Measurements from ENCODE around the gene PLA2G5.
"Not testable (repeated sequence)": the region's sequence is repeated elsewhere in the genome, so short reads cannot be mapped to it uniquely, and the experiment has no call there.

PLA2G5 gene

DNA sequence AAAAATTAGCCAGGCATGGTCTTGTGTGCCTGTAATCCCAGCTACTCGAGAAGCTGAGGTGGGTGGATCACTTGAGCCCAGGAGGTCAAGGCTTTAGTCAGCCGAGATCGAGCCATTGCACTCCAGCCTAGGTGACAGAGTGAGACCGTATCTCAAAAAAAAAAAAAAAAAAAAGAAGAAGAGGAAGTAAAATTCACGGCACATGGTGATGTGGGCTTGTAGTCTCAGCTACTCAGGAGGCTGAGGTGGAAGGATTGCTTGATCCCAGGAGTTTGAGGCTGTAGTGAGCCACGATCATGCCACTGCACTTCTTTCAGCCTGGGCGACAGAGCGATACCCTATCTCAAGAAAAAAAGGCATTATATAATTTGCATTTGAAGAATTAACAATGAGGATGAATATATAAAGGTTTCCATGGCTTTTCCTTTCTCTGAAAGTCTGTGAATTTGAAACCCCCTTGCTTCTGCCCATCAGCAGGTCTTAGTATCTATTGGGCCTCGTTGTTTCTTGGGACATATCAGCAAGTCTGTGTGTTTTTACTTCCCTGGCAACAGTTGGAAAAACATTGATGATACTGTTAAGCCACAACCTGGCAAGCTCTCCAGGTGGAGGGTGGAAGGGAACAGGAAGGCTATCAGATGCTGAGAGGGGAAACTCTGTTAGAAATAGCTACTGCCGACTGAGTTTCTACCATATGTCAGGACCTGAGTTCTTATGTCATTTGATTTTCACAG lies 53.9 kb downstream of the PLA2G5 start:
- DNase-seq: no peak

DNA sequence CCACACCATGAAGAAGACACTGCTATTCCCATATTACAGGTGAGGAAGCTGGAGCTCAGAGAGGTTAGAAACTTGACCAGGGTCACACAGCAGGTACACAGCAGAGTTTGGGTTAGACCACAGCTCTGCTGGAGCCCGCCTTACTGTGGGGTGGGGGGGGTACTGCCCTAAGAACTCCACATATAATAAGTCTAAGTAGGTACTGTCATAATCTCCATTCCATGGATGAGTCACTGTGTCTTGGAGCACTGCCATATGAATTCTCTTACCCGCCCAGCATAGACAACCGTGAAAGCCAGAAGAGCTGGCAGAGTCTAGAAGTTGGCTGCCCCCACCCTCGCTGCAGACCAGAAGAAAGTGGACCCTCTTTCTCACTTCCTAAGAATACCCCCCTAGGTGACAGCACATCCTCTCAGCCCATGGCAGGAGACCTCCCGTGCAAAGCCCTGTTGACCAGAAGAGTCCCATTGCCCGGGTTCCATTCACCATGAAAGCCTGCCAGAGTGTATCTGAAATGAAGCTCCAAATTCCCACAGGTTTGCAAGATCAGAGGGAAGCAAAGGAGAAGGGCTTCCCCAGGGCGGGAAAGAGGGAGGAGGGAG lies 54.6 kb downstream of the PLA2G5 start:
- no peak for DNase-seq

DNA sequence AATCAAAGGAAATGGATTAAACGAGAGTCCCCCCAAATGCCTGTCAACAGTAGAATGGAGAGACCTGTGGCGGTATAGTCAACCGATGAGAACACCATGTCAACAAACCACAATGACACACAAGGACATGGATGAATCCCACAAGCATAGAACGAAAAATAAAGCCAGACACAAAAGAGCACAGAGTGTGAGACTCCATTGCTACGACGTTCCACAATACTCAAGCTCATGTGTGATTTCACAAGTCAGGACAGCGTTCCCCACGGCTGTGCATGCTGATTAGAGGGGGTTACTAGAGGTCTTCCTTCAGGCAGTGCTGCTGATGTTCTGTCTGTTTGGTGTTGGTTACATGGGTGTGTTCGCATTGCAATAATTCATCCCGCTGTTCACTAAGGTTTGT lies 55.1 kb downstream of the PLA2G5 start:
- no peak for DNase-seq

DNA sequence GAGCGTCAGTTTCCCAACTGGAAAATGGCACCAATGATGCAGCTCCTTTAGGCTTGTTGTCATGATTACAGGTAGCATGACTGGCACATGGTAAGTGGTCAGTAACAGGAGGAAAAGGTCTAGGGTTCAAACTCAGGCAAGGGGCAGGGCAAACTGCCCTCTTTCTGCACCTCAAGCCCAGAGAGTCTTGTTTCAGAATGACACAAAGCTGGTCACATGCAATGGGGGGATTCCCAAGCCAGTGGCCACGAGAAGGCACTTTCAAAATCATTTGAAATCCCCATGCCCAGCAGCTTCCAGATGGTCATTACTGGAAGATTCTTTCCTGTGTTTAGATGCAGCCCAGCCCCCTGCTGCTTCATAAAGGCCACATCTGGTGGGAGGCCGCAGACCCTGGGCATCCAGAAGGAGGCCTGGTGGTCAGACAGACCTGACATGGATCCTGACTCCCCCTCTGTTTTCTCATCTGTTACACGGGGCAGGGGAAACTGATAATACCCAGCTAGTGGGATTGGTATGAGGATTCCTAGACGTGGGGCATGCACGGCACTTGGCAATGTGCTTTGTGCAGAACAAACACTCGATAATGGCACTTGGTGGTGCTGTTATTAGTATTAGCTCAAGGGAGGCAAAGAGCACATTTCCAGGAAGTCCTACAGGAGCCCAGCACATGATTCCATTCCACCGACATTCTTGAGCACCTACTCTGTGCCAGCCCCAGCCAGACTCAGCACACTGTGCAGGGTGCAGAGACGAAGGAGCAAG lies 56.2 kb downstream of the PLA2G5 start:
- no peak for DNase-seq

DNA sequence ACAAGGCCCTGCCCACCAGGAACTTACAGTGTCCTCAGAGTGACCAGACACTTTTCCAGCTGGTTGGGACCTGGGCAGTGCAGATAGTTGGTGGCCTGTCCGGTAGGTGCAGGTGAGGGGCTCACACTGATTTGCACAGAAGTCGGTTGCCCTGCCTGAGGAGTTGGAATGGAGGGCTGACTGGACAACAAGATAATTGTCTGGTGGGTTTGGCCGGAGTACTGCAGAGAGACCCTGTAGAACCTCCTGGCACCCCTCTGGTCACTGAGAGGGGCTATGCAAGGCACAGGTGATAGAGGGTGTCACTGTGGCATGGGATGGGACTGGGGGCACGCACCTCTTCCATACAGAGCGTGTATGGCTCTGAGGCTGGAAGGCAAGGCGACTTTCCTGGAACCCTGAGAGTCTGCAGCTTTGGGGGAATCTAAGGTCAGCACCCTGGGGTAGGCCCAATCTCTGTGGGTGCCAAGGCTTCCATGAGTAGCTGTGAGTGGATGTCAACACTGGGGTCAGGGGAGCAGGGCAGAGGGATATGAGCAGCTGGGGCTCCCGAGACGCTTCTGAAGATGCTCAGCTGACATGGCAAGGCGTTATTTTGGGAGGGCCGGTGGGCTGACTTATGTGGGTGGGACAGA lies 56.9 kb downstream of the PLA2G5 start:
- no peak for DNase-seq

DNA sequence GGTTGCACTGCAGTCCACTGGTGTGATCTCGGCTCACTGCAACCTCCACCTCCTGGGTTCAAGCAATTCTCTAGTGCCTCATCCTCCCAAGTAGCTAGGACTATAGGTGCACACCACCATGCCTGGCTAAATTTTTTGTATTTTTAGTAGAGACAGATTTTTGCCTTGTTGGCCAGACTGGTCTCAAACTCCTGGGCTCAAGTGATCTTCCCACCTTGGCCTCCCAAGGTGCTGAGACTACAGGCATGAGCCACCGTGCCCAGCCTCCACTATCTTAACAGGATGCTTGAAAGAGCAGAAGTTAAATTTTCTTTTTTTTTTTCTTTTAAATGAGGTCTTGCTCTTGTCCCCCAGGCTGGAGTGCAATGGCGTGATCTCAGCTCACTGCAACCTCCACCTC lies 60.5 kb downstream of the PLA2G5 start:
- DNase-seq: not testable (repeated sequence)

DNA sequence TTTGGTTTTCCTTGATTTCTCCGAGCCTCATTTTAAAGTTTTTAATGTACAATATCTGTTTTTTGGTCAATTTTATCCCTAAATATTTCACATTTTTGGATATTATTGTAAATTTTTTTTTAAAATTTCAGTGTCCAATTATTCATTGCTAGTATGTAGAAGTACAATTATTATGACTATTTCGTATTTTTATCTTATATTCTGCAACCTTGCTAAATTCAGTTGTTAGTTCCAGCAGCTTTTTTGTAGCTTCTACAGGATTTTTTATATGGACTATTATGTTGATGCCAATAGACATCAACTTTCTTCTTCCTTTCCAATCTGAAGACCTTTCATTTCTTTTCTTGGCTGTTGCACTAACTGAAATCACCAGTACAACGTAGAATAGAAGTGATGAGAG lies 65.0 kb downstream of the PLA2G5 start:
- no peak for DNase-seq

DNA sequence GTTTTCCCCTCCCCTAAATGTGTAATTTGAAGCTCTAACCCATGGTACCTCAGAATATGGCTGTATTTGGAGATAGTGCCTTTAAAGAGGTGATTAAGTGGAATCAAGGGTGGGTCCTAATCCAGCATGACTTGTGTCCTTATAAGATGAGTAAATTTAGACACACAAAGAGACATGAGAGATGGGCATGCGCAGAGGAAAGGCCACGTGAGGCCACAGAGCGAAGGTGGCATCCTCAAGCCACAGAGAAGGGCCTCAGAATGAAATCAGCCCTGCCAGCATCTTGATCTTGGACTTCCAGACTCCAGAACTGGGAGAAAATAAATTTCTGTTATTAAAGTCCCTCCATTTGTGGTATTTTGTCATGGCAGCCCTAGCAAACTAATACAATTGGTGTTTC lies 66.3 kb downstream of the PLA2G5 start:
- no peak for DNase-seq

DNA sequence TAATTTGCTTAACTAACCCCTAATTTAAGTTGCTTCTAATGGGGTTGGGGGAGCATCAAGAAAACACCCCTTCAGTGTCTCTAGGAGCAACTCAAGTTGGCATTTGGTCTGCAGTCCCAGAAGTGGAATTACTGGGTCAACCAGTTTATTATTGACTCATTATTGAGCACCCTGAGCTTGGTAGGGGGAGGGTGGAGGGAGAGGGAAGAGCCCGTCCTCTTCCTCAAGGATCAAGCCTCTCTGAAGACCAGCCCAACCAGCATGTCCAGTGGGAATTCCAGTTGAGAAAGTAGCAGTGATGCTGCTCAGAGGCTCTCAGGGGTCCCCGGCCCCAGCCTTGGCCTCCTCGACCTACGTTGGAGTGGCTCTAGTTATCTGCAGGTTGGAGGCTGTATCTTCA lies 67.1 kb downstream of the PLA2G5 start:
- no peak for DNase-seq

DNA sequence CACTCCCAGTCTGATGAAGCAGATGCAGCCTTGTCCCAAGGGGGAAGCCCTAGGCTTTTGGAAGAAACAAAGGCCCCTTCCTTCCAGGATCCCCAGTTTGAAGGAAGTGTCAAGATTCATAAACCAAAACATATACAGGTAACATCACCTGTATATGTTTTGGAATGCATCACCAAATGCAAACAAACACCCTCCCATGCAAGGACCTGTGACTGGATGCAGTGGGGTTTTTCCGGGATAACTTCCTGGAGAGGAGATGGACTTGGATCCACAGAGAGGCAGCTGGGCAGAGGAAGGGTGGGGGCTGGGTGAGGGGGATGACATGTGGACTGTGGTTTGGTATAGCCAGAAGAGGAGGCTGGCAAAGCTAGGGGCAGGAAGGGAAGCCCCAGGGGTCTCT lies 67.6 kb downstream of the PLA2G5 start:
- DNase-seq: no peak

DNA sequence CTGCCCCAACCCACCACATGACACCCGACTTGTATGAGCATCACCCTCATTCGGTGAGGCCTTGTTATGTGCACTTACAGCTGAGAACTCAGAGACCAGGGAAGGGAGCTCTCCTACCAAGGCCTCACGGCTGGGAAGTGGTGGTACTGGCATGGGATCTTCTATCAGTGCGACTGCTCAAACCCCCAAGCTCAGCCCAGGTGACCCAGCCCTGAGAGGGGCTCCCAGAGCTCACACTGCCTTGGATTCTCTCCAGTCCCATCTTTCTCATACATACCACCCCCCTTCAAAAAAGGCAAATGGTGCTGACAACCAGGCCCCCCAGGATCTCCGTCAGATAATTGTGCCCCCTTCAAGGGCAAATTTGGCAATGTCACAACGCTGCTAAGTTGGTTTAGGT lies 68.4 kb downstream of the PLA2G5 start:
- DNase-seq: no peak

DNA sequence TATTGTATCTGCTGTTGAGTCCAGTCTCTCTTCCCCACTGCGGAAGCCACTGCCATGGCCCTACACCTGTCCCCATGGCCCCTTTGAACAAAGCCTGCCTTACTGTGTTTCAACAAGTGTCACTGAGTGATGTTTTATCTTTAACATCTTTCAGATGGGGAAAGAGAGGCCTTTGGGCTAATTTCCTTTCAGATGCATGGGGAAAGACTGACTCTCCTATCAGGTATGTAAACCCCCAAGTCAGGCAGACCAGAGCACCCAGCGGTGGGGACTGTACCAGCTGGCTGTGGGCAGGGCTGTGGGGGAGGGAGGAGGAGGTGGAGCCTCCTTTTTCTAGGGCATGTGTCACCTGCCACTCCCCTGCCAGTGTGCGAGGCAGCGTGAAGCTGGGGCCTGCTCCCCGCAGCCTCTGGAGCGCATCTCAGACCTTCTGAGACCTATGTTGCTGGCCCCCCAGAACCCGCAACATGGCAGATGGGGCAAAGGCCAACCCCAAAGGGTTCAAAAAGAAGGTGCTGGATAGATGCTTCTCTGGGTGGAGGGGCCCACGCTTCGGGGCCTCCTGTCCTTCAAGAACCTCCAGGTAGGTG lies 69.1 kb downstream of the PLA2G5 start, which contains the start of gene PLA2G2F:
Gene PLA2G2F, plus strand, starts transcription at position 363 of the 590 bp plus-strand sequence. Its CDS starts 105 bp downstream, at position 468.
- DNase-seq: no peak

DNA sequence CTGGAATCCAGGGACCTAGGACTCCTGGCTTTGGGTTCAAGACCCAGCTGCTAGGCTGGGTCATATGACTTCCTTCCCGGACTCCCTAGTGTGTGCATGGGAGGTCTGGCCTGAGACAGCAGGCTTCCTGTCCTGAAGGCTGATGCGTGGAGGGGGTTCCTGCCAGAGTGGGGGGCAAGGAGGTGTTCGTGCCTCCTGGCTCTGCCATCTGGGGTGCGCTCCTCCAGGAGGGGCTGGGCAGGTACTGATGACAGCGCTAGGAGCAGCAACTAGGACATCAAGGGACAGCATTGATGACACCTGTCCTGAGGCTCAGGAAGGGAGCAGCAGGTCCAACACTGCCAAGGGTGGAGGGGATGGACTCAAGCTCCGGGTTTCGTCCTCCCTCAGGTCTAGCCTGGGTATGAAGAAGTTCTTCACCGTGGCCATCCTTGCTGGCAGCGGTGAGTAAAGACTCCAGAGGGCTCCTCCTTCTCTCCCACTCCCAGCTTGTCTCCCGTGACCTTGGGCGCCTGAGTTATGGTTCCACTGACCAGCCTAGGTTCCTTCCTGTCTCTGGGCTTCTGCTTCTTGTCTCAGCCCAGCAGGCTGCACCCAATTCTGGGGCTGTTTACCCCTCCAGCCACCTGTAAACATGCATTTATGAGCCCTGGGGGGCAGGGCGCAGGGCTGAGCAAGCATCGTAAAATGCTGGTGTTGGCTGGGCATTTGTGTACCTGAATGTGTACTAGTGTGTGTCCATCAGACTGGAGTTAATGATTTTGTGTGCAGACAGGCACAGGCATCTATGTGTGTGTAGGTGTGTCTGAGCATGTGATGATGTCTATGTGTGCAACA lies 70.0 kb downstream of the PLA2G5 start:
- no peak for DNase-seq

DNA sequence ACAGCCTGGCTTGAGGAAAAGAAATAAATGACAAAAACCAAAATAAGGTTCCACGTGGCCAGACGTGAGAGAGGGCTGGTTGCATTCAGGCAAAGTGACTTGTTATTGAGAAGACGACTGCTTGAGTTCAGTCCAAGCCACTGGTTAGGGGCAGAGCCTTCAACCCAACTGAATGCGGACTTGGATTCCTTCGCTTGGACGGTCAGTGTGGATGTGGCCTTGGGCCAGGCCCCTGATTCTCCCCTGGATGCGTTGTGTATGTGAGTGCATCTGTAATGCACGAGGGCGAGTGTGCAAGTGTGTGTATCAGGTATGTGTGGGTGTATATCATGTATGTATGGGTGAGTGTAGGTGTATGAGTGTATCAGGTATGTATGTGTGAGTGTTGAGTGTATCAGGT lies 71.0 kb downstream of the PLA2G5 start:
- DNase-seq: no peak

DNA sequence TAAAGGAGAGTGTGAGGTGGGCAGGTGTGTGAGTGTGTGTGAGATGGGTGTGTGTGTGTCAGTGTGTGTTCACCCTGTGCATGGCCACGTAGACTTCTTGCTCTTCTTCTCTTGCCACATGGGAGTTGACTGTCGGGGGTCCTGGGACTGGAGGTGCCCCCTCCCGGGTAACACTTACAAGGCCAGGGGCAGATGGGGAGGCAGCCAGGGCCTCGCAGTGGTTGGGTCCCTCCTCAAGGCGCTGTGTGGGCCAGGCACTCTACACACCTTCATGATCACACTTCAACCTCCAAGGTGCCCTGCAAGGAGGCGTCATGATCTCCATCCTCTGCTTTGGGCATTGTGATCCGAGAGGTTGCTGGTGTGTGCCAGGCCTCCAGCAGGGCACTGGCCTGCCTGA lies 71.5 kb downstream of the PLA2G5 start:
- no peak for DNase-seq

Measured in central memory CD4-positive, alpha-beta T cell (primary cell).